Keratinocyte (primary cell): Measurements from ENCODE around the gene PNMA8B. TPM values are rescaled to one million over a fixed set of nuclear protein-coding genes. Genes with fewer than 3 reads are reported as not detected.

Source experiments
- DNase-seq: peaks from one replicate; pipeline ENCODE4 v3.0.0-alpha.2; 2011; ENCODE audit warnings: low read depth, missing footprints, low spot score
- FAIRE-seq: peaks from 2 replicates; lab custom pipeline; 2011; peaks lifted over from hg19 to GRCh38; lab: Jason Lieb, UNC
- H2AFZ ChIP-seq: 2 replicates; pipeline ENCODE4 v1.6.0; 2012; ENCODE audit warnings: low read length, control low read depth, inconsistent platforms; ENCODE audit not compliant: control insufficient read depth
- H3K27ac ChIP-seq: 2 replicates; pipeline ENCODE4 v1.5.1; 2011; ENCODE audit warnings: low read length; ENCODE audit not compliant: control insufficient read depth, insufficient read depth
- H3K27me3 ChIP-seq: 3 replicates; pipeline ENCODE4 v1.6.0; 2011; ENCODE audit warnings: low read length; ENCODE audit not compliant: control insufficient read depth, insufficient read depth; ENCODE audit errors: extremely low read depth
- H3K36me3 ChIP-seq, 2 experiments: 2 replicates in 1 of 2; 3 replicates in 1 of 2; pipeline ENCODE4 v1.5.1; 2011; ENCODE audit warnings: low read length in 2 of 2, mild to moderate bottlenecking in 1 of 2; ENCODE audit not compliant: control insufficient read depth in 2 of 2, insufficient read depth in 2 of 2; ENCODE audit errors: extremely low read depth in 1 of 2
- H3K4me1 ChIP-seq: 3 replicates; pipeline ENCODE4 v1.5.1; 2011; ENCODE audit warnings: low read length; ENCODE audit not compliant: control insufficient read depth, insufficient read depth; ENCODE audit errors: extremely low read depth
- H3K4me2 ChIP-seq: 3 replicates; pipeline ENCODE4 v1.6.0; 2011; ENCODE audit warnings: low read depth, low read length; ENCODE audit not compliant: control insufficient read depth, insufficient read depth; ENCODE audit errors: extremely low read depth
- H3K4me3 ChIP-seq, 3 experiments: fragments of 200-600 bp in 1 of 3; sonication (generic) in 1 of 3; 2 replicates in 2 of 3; 3 replicates in 1 of 3; pipeline ENCODE4 v1.5.1; 2011 to 2016; ENCODE audit warnings: low read length in 3 of 3, mild to moderate bottlenecking in 3 of 3, control low read depth in 2 of 3, inconsistent platforms in 1 of 3, low read depth in 1 of 3, mixed read lengths in 1 of 3, mixed run types in 1 of 3, moderate library complexity in 1 of 3; ENCODE audit not compliant: control insufficient read depth in 2 of 3, insufficient read depth in 2 of 3; ENCODE audit errors: extremely low read depth in 1 of 3
- H3K79me2 ChIP-seq: 2 replicates; pipeline ENCODE4 v1.6.0; 2012; ENCODE audit warnings: low read length; ENCODE audit not compliant: control insufficient read depth, insufficient read depth
- H3K9ac ChIP-seq: 3 replicates; pipeline ENCODE4 v1.6.0; 2011; ENCODE audit warnings: low read length; ENCODE audit not compliant: control insufficient read depth, insufficient read depth; ENCODE audit errors: extremely low read depth
- H3K9me1 ChIP-seq: 3 replicates; pipeline ENCODE4 v1.6.0; 2011; ENCODE audit warnings: low read length; ENCODE audit not compliant: control insufficient read depth, insufficient read depth; ENCODE audit errors: extremely low read depth
- H3K9me3 ChIP-seq: 2 replicates; pipeline ENCODE4 v1.5.1; 2012; ENCODE audit warnings: low read depth, low read length; ENCODE audit not compliant: control insufficient read depth
- H4K20me1 ChIP-seq: 3 replicates; pipeline ENCODE4 v1.6.0; 2011; ENCODE audit warnings: low read length; ENCODE audit not compliant: control insufficient read depth, insufficient read depth; ENCODE audit errors: extremely low read depth
- EZH2 ChIP-seq: IDR thresholded peaks from one replicate; pipeline ENCODE4 v1.6.1; 2012; ENCODE audit warnings: inconsistent platforms, mild to moderate bottlenecking, low read length, moderate library complexity
- dilution Hi-C: fragments of 300-500 bp; cut with MboI; formaldehyde crosslinking; loops from one replicate; pipeline ENCODE4 v1.7.0; 2020; ENCODE audit warnings: low sequenced_read_pairs; ENCODE audit not compliant: extremely low pct_ligation_motif_present
- polyA plus RNA-seq, 5 experiments: library from polyadenylated mRNA; depleted of rRNA in 3 of 5; stranded (reverse) in 3 of 5; stranded (forward) in 1 of 5; unstranded in 1 of 5; fragments of >200 nt; gene quantifications; 1 replicate in 1 of 5; 2 replicates in 3 of 5; 3 replicates in 1 of 5; pipeline versions ENCODE4 v1.2.1 to v1.2.3, GENCODE V29; 2011 to 2012; ENCODE audit warnings: missing spikeins in 2 of 5, low read depth in 1 of 5, low replicate concordance in 1 of 5
- TF ChIP-seq, protein P1 (sequence below), 3 experiments: IDR thresholded peaks in 1 of 3; conservative IDR thresholded peaks in 1 of 3; optimal IDR thresholded peaks in 1 of 3; 2 replicates in 2 of 3; 3 replicates in 1 of 3; pipeline versions ENCODE3 to v1.5.1; 2011; ENCODE audit warnings: low read length in 3 of 3, mild to moderate bottlenecking in 3 of 3, moderate library complexity in 2 of 3, control low read depth in 1 of 3, inconsistent platforms in 1 of 3; ENCODE audit not compliant: insufficient read depth in 2 of 3; ENCODE audit errors: extremely low read depth in 1 of 3

The PNMA8B gene
- polyA plus RNA-seq, 1 donor (not counting 4 experiments of a cell fraction or from before 2014, with no cell fraction given): not detected

DNA sequence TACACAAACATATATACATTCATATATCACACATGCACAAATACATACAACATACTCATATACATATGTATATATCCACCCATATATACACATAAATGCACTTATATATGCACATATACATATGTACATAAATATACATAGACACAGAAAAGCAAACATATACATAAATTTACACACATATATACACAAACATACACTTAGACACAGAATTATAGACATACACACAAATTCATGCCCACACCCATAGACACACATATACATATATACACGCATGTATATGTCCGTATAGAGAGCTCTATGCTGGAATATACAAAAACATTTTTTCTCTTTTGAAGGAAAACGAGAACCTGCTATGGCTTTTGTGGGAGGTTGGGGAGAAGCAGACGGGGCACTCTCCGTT, 44.9 kb downstream of the PNMA8B start:
- peak overlapping the region; percentile 55 for H3K27ac ChIP-seq
- TF ChIP-seq, protein P1, sequence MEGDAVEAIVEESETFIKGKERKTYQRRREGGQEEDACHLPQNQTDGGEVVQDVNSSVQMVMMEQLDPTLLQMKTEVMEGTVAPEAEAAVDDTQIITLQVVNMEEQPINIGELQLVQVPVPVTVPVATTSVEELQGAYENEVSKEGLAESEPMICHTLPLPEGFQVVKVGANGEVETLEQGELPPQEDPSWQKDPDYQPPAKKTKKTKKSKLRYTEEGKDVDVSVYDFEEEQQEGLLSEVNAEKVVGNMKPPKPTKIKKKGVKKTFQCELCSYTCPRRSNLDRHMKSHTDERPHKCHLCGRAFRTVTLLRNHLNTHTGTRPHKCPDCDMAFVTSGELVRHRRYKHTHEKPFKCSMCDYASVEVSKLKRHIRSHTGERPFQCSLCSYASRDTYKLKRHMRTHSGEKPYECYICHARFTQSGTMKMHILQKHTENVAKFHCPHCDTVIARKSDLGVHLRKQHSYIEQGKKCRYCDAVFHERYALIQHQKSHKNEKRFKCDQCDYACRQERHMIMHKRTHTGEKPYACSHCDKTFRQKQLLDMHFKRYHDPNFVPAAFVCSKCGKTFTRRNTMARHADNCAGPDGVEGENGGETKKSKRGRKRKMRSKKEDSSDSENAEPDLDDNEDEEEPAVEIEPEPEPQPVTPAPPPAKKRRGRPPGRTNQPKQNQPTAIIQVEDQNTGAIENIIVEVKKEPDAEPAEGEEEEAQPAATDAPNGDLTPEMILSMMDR (optimal IDR thresholded peaks at IDR 0.05 in 1 of 3, IDR thresholded peaks at IDR 0.05 in 1 of 3, conservative IDR thresholded peaks at IDR 0.05 in 1 of 3; ENCODE audit: extremely low read depth in 1 of 3, insufficient read depth in 2 of 3, low read length in 3 of 3): no peak
- no peak for TF ChIP-seq EZH2
- H3K9ac ChIP-seq: no peak overlapping the region
- peak overlapping the region in 1 of 3 experiments; percentile 26 for H3K4me3 ChIP-seq
- peak overlapping the region; percentile 82 for H3K4me2 ChIP-seq
- no peaks in the 10 kb centered on the region for H3K27me3 ChIP-seq
- H2AFZ ChIP-seq: peak overlapping the region; percentile 27
- dilution Hi-C loops: no loop called here
- no peaks in the 10 kb centered on the region for H4K20me1 ChIP-seq
- FAIRE-seq (no peak), DNase-seq (no peak)
- H3K4me1 ChIP-seq: peaks cover 28% of the 10 kb centered on the region
- no peaks in the 10 kb centered on the region for H3K9me1 ChIP-seq
- no peaks in the 10 kb centered on the region for H3K79me2 ChIP-seq
- no peaks in the 10 kb centered on the region for H3K9me3 ChIP-seq
- no peaks in the 10 kb centered on the region for H3K36me3 ChIP-seq

DNA sequence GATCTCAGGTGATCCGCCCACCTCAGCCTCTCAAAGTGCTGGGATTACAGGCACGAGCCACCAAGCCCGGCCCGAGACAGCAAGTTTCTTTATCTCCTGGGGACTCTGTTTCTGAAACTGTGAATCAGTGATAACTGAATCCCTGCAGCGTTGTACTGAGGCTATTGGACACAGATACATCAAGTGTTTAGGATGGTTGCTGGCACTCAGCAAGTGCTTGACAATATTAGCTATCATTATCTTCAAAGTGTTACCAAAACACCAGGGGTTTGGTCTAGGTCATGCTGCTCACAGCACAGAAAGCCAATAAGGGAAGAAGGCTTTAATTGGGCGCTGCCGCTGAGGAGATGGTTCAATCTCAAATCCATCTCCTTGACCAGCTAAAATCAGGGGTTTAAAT, 46.4 kb downstream of the PNMA8B start:
- no peaks in the 10 kb centered on the region for H4K20me1 ChIP-seq
- no peaks in the 10 kb centered on the region for H3K27me3 ChIP-seq
- dilution Hi-C loops: no loop called here
- no peaks in the 10 kb centered on the region for H3K9me1 ChIP-seq
- DNase-seq (no peak), FAIRE-seq (peak; percentile 17)
- H3K27ac ChIP-seq: no peak overlapping the region
- no peaks in the 10 kb centered on the region for H3K79me2 ChIP-seq
- TF ChIP-seq EZH2: no peak
- TF ChIP-seq, protein P1 (optimal IDR thresholded peaks at IDR 0.05 in 1 of 3, IDR thresholded peaks at IDR 0.05 in 1 of 3, conservative IDR thresholded peaks at IDR 0.05 in 1 of 3; ENCODE audit: extremely low read depth in 1 of 3, insufficient read depth in 2 of 3, low read length in 3 of 3): no peak
- H3K9ac ChIP-seq: no peak overlapping the region
- H3K9me3 ChIP-seq: no peaks in the 10 kb centered on the region
- no peak overlapping the region for H3K4me2 ChIP-seq
- H3K36me3 ChIP-seq: no peaks in the 10 kb centered on the region
- no peak overlapping the region for H3K4me3 ChIP-seq
- peaks cover 26% of the 10 kb centered on the region for H3K4me1 ChIP-seq
- H2AFZ ChIP-seq: no peak overlapping the region
